ENCODE data around the gene SERP2.

DNA sequence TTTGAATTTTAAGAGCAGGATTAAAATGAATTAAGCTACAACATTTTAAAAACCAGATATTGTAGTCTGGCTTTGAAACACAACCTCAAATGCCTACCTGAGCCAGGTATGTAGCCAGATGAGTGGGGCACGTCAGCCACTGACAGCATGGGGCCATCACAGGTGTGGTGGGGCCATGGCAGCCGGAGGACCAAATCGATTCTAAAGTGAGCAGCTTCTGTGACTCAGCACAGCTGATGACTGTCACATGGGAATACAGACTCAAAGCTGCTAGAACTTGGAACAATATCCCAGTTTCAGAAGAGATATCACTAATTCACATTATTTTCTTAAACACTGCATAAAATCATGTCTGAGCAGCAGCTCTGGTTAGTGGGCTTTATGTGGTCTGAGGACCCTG is 52.8 kb downstream of the SERP2 start:
- TF ChIP-seq, protein P1, sequence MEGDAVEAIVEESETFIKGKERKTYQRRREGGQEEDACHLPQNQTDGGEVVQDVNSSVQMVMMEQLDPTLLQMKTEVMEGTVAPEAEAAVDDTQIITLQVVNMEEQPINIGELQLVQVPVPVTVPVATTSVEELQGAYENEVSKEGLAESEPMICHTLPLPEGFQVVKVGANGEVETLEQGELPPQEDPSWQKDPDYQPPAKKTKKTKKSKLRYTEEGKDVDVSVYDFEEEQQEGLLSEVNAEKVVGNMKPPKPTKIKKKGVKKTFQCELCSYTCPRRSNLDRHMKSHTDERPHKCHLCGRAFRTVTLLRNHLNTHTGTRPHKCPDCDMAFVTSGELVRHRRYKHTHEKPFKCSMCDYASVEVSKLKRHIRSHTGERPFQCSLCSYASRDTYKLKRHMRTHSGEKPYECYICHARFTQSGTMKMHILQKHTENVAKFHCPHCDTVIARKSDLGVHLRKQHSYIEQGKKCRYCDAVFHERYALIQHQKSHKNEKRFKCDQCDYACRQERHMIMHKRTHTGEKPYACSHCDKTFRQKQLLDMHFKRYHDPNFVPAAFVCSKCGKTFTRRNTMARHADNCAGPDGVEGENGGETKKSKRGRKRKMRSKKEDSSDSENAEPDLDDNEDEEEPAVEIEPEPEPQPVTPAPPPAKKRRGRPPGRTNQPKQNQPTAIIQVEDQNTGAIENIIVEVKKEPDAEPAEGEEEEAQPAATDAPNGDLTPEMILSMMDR (conservative IDR thresholded peaks at IDR 0.05; ENCODE audit: low read depth, low read length), result no peak
- no peak for TF ChIP-seq EZH2 (IDR thresholded peaks at IDR 0.05; ENCODE audit: low read length, unreplicated experiment)

All from PC-3 (cell line).